HG03025 (cell line): ENCODE measurements around the gene CECR2.

Source experiments
- ATAC-seq: cut with Tn5 transposase; IDR thresholded peaks from one replicate; pipeline ENCODE4 v1.9.1; 2021; ENCODE audit warnings: mild to moderate bottlenecking, moderate library complexity; ENCODE audit not compliant: unreplicated experiment, low FRiP score

CECR2 gene

GRCh38 chr22:17369439-17370025, at the start of gene CECR2:
CECR2 (plus strand) TSS chr22:17369460; CDS start chr22:17369784, 324 bp downstream.
- ATAC-seq, result no peak

GRCh38 chr22:17319546-17319945, 49.7 kb upstream of the CECR2 start:
- ATAC-seq, result no peak

GRCh38 chr22:17322511-17322910, 46.7 kb upstream of the CECR2 start:
- ATAC-seq, result no peak

- ATAC-seq, result no peak
Observed at GRCh38 chr22:17331690-17332089, 37.6 kb upstream of the CECR2 start.

GRCh38 chr22:17332109-17332800, 37.0 kb upstream of the CECR2 start:
- no peak for ATAC-seq

GRCh38 chr22:17334059-17334458, 35.2 kb upstream of the CECR2 start:
- no peak for ATAC-seq

GRCh38 chr22:17334983-17335382, 34.3 kb upstream of the CECR2 start:
- no peak for ATAC-seq

GRCh38 chr22:17336061-17336460, 33.2 kb upstream of the CECR2 start:
- no peak for ATAC-seq

GRCh38 chr22:17337639-17338038, 31.6 kb upstream of the CECR2 start:
- no peak for ATAC-seq

- ATAC-seq, result no peak
Observed at GRCh38 chr22:17339095-17339693, 30.1 kb upstream of the CECR2 start.

- ATAC-seq, result no peak
Observed at GRCh38 chr22:17342361-17342760, 26.9 kb upstream of the CECR2 start.

GRCh38 chr22:17343766-17344165, 25.5 kb upstream of the CECR2 start:
- no peak for ATAC-seq

- ATAC-seq, result no peak
Observed at GRCh38 chr22:17346578-17346977, 22.7 kb upstream of the CECR2 start.

GRCh38 chr22:17347724-17348123, 21.5 kb upstream of the CECR2 start:
- no peak for ATAC-seq

- no peak for ATAC-seq
Observed at GRCh38 chr22:17348464-17349103, 20.7 kb upstream of the CECR2 start.

- ATAC-seq, result no peak
Observed at GRCh38 chr22:17349172-17349571, 20.1 kb upstream of the CECR2 start.

- no peak for ATAC-seq
Observed at GRCh38 chr22:17350292-17350691, 19.0 kb upstream of the CECR2 start.

- ATAC-seq, result no peak
Observed at GRCh38 chr22:17352798-17353197, 16.5 kb upstream of the CECR2 start.

- ATAC-seq, result no peak
Observed at GRCh38 chr22:17357688-17358087, 11.6 kb upstream of the CECR2 start.

- ATAC-seq, result no peak
Observed at GRCh38 chr22:17358415-17358814, 10.8 kb upstream of the CECR2 start.

GRCh38 chr22:17359501-17359900, 9.8 kb upstream of the CECR2 start:
- ATAC-seq, result no peak
